SU-DHL-6 (cell line): ENCODE results near the gene MYLK3.
"Not testable (repeated sequence)": the region's sequence is repeated elsewhere in the genome, so short reads cannot be mapped to it uniquely, and the experiment has no call there.

Source experiments
- H2AFZ ChIP-seq: fragments of 200-600 bp; sonication (generic); 2 replicates; pipeline ENCODE4 v1.6.1; 2014; ENCODE audit warnings: low read depth, mild to moderate bottlenecking, moderate library complexity, mixed read lengths, antibody characterized with exemption, low read length; ENCODE audit not compliant: severe bottlenecking
- H3F3A ChIP-seq: fragments of 200-600 bp; shearing (Covaris generic); 2 replicates; pipeline ENCODE4 v1.6.0; 2016; ENCODE audit warnings: antibody characterized with exemption, mild to moderate bottlenecking; ENCODE audit not compliant: insufficient read depth
- H3K27ac ChIP-seq: fragments of 200-600 bp; sonication (generic); 2 replicates; pipeline ENCODE4 v1.5.1; 2016; ENCODE audit warnings: low read depth, mild to moderate bottlenecking, low read length, moderate library complexity, mixed read lengths
- H3K27me3 ChIP-seq: fragments of 200-600 bp; sonication (generic), shearing (Covaris generic); 2 replicates; pipeline ENCODE4 v1.6.0; 2014; ENCODE audit warnings: mild to moderate bottlenecking, low read length
- H3K36me3 ChIP-seq: fragments of 200-600 bp; sonication (generic); 2 replicates; pipeline ENCODE4 v1.6.1; 2014; ENCODE audit warnings: mild to moderate bottlenecking, low read length, mixed read lengths
- H3K4me2 ChIP-seq: fragments of 300-600, 200-600 bp; shearing (Covaris generic), sonication (generic); 2 replicates; pipeline ENCODE4 v1.6.0; 2014; ENCODE audit warnings: low read length, low read depth, mild to moderate bottlenecking; ENCODE audit not compliant: poor library complexity, severe bottlenecking
- H3K4me3 ChIP-seq: fragments of 200-600 bp; sonication (generic); 2 replicates; pipeline ENCODE4 v1.5.1; 2014; ENCODE audit warnings: antibody characterized with exemption, low read length, mild to moderate bottlenecking, mixed read lengths; ENCODE audit not compliant: insufficient read depth, poor library complexity, severe bottlenecking
- H3K79me2 ChIP-seq: fragments of 200-600 bp; sonication (generic); 2 replicates; pipeline ENCODE4 v1.6.1; 2014; ENCODE audit warnings: mild to moderate bottlenecking, low read length, moderate library complexity; ENCODE audit not compliant: insufficient read depth
- H3K9ac ChIP-seq: fragments of 200-600 bp; sonication (generic); 2 replicates; pipeline ENCODE4 v1.7.0; 2014; ENCODE audit warnings: mild to moderate bottlenecking, low read length
- H3K9me2 ChIP-seq: fragments of 200-600 bp; sonication (generic); replicated peaks from 2 replicates; pipeline ENCODE4 v1.6.1; 2014; ENCODE audit warnings: low read length; ENCODE audit not compliant: insufficient read depth
- H3K9me3 ChIP-seq: fragments of 200-600 bp; sonication (generic); 2 replicates; pipeline ENCODE4 v1.6.1; 2014; ENCODE audit warnings: low read length, mixed read lengths; ENCODE audit not compliant: insufficient read depth
- H4K20me1 ChIP-seq: fragments of 200-600 bp; sonication (generic); 2 replicates; pipeline ENCODE4 v1.6.1; 2014; ENCODE audit warnings: low read depth, mild to moderate bottlenecking, antibody characterized with exemption, low read length, moderate library complexity, mixed read lengths
- CTCF ChIP-seq: fragments of 200-600 bp; sonication (generic); IDR thresholded peaks from one replicate; pipeline ENCODE4 v1.5.1; 2017; ENCODE audit warnings: antibody characterized with exemption, mild to moderate bottlenecking, low read length, moderate library complexity; ENCODE audit not compliant: insufficient read depth, poor library complexity, severe bottlenecking
- EZH2phosphoT487 ChIP-seq: fragments of 200-600 bp; sonication (generic), shearing (Covaris generic); conservative IDR thresholded peaks from 2 replicates; pipeline ENCODE4 v1.6.1; 2018; ENCODE audit warnings: mild to moderate bottlenecking, antibody characterized with exemption, low read length, moderate library complexity, mixed read lengths

The MYLK3 gene

GRCh38 chr16:46687486-46687885 lies 60.7 kb downstream of the MYLK3 start:
- H3K9me2 ChIP-seq, result no peaks in the 10 kb centered on the region
- no peaks in the 10 kb centered on the region for H3K27me3 ChIP-seq
- H3F3A ChIP-seq, result 0 out of 2 replicates have a peak, but pooled peaks cover 8% of the 10 kb centered on the region
- peak overlapping the region; percentile 66 for H3K4me2 ChIP-seq
- peaks cover 87% of the 10 kb centered on the region for H3K79me2 ChIP-seq
- TF ChIP-seq CTCF, result no peak
- no peak for TF ChIP-seq EZH2phosphoT487
- no peak overlapping the region for H3K27ac ChIP-seq
- no peak overlapping the region for H2AFZ ChIP-seq
- peak overlapping the region; percentile 76 for H3K9ac ChIP-seq
- no peaks in the 10 kb centered on the region for H3K9me3 ChIP-seq
- H4K20me1 ChIP-seq, result peaks cover 29% of the 10 kb centered on the region
- H3K4me3 ChIP-seq, result peak overlapping the region; percentile 99
- peaks cover 14% of the 10 kb centered on the region for H3K36me3 ChIP-seq

- Histone ChIP-seq H3K27me3 (no peaks in the 10 kb centered on the region), H3K4me3 (no peak overlapping the region), H3K79me2 (peaks cover 84% of the 10 kb centered on the region), H4K20me1 (peaks cover 26% of the 10 kb centered on the region), H3K9ac (no peak overlapping the region), H3K4me2 (peak overlapping the region; percentile 66), H3F3A (0 out of 2 replicates have a peak, but pooled peaks cover 4% of the 10 kb centered on the region), H3K27ac (no peak overlapping the region), H2AFZ (no peak overlapping the region), H3K9me3 (no peaks in the 10 kb centered on the region), H3K9me2 (no peaks in the 10 kb centered on the region), H3K36me3 (peaks cover 9% of the 10 kb centered on the region)
- TF ChIP-seq CTCF, result no peak
- no peak for TF ChIP-seq EZH2phosphoT487
Observed at GRCh38 chr16:46686815-46687473, 61.2 kb downstream of the MYLK3 start.

- H3K4me3 ChIP-seq, H3K9ac ChIP-seq, H2AFZ ChIP-seq, H3K9me2 ChIP-seq, H3K27me3 ChIP-seq, H3F3A ChIP-seq, H3K4me2 ChIP-seq, H3K27ac ChIP-seq, H3K9me3 ChIP-seq: not testable (repeated sequence)
- peaks cover 42% of the 10 kb centered on the region for H3K79me2 ChIP-seq
- H4K20me1 ChIP-seq, result peaks cover 15% of the 10 kb centered on the region
- H3K36me3 ChIP-seq, result peaks cover 29% of the 10 kb centered on the region; the same call in 1 of the 2 replicates
Observed at GRCh38 chr16:46681867-46682266, 66.3 kb downstream of the MYLK3 start.

GRCh38 chr16:46677943-46678342 lies 70.2 kb downstream of the MYLK3 start:
- H4K20me1 ChIP-seq, H3K27me3 ChIP-seq, H2AFZ ChIP-seq, H3F3A ChIP-seq, H3K9me2 ChIP-seq, H3K79me2 ChIP-seq, H3K27ac ChIP-seq, H3K4me2 ChIP-seq, H3K4me3 ChIP-seq, H3K9me3 ChIP-seq, H3K9ac ChIP-seq: not testable (repeated sequence)
- H3K36me3 ChIP-seq, result peaks cover 36% of the 10 kb centered on the region; the same call in 1 of the 2 replicates
